AG09309 (cell line): ENCODE results near the gene SLAMF8.

Source experiments
- DNase-seq: peaks from one replicate; pipeline ENCODE4 v3.0.0-alpha.2; 2010; ENCODE audit warnings: low read depth
- H3K4me3 ChIP-seq: 2 replicates; pipeline ENCODE4 v1.5.1; 2011; ENCODE audit warnings: mild to moderate bottlenecking, low read depth, low read length, moderate library complexity; ENCODE audit not compliant: control insufficient read depth
- TF ChIP-seq, protein P1 (sequence below): IDR thresholded peaks from 2 replicates; pipeline ENCODE4 v1.5.1; 2011; ENCODE audit warnings: mild to moderate bottlenecking, low read depth, low read length, inconsistent platforms; ENCODE audit not compliant: insufficient read depth, control insufficient read depth; ENCODE audit errors: missing control alignments

SLAMF8 gene

GRCh38 chr1:159786465-159786864 lies 40.2 kb upstream of the SLAMF8 start:
- TF ChIP-seq, protein P1, sequence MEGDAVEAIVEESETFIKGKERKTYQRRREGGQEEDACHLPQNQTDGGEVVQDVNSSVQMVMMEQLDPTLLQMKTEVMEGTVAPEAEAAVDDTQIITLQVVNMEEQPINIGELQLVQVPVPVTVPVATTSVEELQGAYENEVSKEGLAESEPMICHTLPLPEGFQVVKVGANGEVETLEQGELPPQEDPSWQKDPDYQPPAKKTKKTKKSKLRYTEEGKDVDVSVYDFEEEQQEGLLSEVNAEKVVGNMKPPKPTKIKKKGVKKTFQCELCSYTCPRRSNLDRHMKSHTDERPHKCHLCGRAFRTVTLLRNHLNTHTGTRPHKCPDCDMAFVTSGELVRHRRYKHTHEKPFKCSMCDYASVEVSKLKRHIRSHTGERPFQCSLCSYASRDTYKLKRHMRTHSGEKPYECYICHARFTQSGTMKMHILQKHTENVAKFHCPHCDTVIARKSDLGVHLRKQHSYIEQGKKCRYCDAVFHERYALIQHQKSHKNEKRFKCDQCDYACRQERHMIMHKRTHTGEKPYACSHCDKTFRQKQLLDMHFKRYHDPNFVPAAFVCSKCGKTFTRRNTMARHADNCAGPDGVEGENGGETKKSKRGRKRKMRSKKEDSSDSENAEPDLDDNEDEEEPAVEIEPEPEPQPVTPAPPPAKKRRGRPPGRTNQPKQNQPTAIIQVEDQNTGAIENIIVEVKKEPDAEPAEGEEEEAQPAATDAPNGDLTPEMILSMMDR, result no peak
- no peak overlapping the region for H3K4me3 ChIP-seq
- no peak for DNase-seq

- TF ChIP-seq, protein P1, result no peak
- H3K4me3 ChIP-seq, result no peak overlapping the region
- no peak for DNase-seq
These were observed 39.7 kb upstream of the SLAMF8 start for GRCh38 chr1:159786966-159787365.

DNA sequence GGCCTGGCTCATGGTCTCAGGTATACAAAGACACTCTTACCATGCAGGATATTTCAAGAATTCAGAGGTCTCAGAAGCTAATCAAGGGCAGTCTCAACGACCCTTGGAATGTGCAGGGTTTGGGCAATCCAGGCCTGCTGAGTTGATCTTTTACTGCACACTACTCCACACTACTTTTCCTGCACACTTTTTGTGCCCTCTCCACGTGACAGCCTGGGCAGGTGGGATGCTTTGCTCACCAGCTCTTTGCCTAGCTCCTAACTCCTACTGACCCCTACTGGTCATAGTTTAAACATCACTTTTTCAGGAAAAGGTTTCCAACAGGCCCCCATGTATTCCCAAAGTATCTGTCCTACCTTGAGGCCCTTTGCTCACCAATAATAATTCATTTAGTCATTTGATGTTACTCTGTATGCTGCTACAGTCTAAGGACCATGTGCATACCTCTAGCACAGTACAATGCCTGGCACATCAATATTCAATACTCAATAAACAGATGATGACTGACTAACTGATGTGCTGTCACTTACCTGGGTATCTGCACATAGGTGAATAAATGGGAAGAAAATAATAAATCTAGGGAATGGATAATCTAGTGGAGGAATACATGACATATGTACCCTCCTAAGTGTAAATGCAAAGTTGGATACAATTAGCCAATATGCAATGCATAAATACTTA lies 36.3 kb upstream of the SLAMF8 start:
- TF ChIP-seq, protein P1, result peak; percentile 52
- DNase-seq, result no peak
- H3K4me3 ChIP-seq, result no peak overlapping the region

DNA sequence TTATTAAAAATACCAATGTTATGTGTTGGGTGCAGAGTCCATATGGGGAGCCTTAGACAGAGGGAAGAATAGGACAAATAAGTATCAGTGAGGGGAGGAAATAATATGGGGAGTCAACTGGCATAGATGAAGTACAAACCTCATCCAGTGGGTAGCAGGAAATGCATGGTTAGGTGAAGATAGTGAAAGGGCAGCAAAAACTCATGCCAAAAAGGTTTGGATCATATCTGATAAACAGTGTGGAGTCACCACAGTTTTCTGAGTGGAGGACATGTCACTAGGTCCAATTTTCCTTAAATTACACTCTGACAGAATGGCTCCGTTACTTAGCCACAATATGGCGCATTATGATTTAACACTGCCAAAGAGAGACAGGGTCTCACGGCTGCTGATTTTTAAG lies 35.6 kb upstream of the SLAMF8 start:
- no peak overlapping the region for H3K4me3 ChIP-seq
- DNase-seq, result no peak
- TF ChIP-seq, protein P1, result no peak

DNA sequence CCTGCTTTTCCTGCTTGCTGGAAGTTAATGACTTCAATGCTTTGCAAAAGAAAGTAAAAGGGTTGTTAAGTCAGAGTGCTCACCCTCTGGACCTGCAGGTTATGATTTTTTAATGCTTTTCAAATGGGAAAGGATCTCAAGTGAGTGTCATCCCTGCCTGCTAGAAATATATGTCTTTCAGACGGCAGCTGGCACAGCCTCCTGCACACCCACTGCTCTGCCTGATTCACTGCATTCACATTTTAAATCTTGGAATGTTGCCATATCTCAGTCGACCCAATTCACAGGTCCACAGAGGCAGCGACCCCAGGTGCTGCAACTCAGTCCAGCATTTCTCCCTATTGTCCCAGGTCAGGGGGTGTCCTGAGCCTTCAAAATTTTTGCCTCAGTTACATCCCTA lies 35.2 kb upstream of the SLAMF8 start:
- no peak overlapping the region for H3K4me3 ChIP-seq
- TF ChIP-seq, protein P1, result no peak
- no peak for DNase-seq

DNA sequence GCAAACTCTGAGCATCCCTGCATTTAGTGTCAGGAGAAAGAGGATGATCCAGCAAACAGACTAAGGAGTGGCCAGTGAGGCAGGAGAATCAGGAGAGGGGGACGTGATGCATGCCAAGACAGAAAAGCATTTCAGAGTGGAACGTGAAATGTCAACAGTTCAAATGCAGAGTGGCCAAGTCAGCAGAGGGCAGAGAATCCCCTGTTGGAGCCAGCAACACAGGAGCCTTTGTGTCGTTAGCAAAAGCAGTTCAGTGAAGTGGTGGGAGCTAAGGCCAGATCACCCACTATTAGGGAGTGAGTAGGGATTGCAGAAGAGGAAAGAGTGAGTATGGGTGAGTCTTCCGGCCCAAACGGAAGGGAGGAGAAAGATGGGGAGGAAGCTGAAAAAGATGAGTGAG lies 31.1 kb upstream of the SLAMF8 start:
- H3K4me3 ChIP-seq, result no peak overlapping the region
- no peak for DNase-seq
- TF ChIP-seq, protein P1, result no peak
